ENCODE data around the gene IFNE.
"Not testable (repeated sequence)": the region's sequence is repeated elsewhere in the genome, so short reads cannot be mapped to it uniquely, and the experiment has no call there.

Gene IFNE

DNA sequence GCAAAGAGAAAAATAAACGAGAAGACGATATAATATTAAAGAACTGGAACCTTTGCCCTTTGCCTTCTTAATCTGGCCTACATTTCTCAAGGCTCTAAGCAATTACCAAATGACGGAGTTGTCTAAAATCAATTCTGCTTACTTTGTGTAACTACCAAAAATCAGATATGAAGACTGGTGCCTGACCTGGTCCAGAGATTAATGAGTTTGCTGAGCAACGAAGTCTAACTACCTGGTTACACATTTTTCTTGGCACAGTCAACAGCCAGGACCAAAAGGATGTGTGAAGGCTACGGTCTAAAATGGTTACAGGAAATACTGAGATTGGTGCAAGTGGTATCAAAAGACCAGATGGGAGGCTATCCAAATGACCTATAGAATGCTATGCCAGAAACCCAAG lies 17.8 kb upstream of the IFNE start:
- DNase-seq (ENCODE audit: low read depth in 2 of 2) = no peak

DNA sequence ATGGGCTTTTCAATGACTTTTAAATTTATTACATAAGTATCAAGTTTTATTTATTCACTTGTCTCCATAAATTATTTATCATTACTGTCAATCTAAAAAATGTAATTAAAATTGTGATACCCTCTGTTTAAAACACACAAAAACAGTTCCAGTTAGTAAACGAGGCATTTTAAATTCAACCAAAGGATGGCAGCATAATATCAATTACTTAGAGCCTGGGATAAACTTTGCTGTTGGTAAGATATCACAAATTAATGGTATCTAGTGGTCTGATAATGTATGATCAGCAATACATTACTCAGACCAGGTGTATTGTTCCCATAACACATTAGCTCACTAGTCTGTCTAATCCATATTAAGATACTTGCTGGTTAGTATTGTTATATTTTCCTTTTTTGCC lies 9.6 kb upstream of the IFNE start:
- no peak for DNase-seq (ENCODE audit: low read depth in 2 of 2)

DNA sequence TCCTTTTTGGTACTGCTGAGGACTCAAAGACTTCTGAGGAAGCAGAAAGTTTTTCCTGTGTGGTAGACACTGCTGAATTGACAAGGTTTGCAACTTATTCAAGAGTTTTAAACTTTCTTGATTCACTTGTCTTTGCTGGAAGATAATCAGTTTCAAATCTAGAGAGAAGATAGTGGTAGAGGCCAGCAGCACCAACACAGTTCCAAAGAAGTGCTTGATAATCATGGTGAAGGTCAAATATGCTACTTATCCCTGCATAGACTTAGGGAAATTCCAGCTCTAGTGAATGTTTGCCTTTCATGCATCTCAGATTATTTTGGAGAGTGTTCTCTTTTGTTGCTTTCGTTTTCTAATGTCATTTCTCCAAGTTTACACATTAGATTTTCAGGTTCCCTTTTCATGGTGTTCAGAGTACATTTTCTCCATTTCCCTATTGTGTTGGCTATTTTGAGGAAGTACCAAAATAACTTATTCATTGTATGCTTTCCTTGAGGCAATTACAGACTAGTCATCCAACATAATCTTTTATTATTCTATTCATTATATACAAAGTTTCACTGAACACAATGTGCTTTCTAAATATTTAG lies 550 bp downstream of the IFNE start:
- no peak for DNase-seq (ENCODE audit: low read depth in 2 of 2)

DNA sequence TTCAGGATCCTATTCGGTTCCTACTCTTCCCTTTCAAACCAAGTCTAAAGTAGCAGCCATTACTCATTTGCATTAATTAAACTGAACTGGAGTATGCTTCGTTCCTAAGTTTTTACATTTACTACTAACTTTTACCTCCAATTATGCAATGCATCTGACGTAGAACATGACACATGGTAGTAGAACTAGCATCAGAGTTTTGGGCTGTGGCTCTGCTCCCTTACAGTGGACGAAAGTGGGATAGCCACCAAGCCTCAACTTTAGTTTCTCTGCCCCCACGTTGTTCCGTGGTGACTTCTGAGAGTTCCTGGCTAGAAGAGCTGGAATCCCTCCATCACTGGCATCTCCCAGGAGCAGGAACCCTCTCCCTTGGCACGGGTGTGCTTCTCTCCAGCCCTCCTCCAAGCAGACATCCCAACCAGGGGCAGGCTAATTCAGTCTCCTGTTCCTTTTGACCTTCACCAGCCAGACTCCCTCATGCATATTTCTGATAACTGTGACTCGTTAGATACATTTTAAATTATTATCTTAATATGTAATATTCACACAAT lies 2.9 kb downstream of the IFNE start:
- DNase-seq (ENCODE audit: low read depth in 2 of 2) = no peak

DNA sequence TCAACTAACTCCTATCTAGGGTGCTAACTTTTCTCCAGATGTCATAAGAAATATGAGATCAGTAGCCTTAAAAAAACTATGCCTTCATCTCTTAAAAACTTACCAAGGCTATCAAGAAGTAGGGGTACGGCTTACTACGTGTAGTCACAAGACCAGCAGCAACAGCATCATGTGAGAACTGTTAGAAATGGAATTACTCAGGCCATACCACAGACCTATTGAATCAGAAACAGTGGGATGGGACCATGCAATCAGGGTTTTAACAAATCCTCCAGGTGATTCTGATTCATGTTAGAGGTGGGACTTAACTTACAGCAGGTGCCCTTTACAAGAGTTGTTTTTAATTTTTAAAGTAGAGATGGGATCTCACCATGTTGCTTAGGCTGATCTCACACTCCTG lies 4.6 kb downstream of the IFNE start:
- no peak for DNase-seq (ENCODE audit: low read depth in 2 of 2)

DNA sequence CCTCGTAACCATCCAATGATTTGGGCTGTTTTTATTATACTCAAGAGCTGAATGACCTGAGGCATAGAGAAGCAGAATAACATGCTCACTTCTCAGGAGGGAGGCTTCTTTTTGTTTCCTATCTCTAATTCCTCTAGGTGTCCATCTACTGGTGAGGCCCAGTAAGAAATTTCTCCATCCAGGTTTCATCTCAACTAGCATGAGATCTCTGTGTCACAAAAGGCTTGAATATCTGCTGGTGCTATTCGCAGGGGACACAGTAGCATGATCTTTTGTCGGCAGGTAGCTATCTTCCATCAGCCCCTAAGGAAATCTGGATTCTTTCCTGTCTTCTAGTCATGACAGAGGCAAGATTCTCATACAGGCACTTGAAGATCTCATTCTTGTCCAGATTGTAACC lies 8.9 kb downstream of the IFNE start:
- DNase-seq (ENCODE audit: low read depth in 2 of 2) = no peak

GRCh38 chr9:21470126-21470525 lies 12.0 kb downstream of the IFNE start:
- no peak for DNase-seq (ENCODE audit: low read depth in 2 of 2)

GRCh38 chr9:21465859-21466518 lies 16.1 kb downstream of the IFNE start:
- DNase-seq (ENCODE audit: low read depth in 2 of 2) = peak; percentile 37 to 41

GRCh38 chr9:21465138-21465537 lies 17.0 kb downstream of the IFNE start:
- no peak for DNase-seq (ENCODE audit: low read depth in 2 of 2)

- no peak for DNase-seq (ENCODE audit: low read depth in 2 of 2)
Observed at GRCh38 chr9:21461377-21461776, 20.7 kb downstream of the IFNE start.

DNA sequence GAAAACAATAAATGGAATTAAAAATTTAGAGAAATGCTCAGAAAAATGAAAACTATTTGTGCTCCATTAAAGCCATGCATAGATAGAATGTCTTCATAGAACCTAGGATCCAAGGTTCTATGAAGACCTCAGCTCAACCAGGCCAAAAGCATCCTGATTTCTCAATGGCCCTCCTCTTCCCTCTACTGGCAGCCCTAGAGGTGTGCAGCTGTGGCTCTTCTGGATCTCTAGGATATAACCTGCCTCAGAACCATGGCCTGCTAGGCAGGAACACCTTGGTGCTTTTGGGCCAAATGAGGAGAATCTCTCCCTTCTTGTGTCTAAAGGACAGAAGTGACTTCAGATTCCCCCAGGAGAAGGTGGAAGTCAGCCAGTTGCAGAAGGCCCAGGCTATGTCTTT lies 26.8 kb downstream of the IFNE start:
- DNase-seq (ENCODE audit: low read depth in 2 of 2) = no peak

DNA sequence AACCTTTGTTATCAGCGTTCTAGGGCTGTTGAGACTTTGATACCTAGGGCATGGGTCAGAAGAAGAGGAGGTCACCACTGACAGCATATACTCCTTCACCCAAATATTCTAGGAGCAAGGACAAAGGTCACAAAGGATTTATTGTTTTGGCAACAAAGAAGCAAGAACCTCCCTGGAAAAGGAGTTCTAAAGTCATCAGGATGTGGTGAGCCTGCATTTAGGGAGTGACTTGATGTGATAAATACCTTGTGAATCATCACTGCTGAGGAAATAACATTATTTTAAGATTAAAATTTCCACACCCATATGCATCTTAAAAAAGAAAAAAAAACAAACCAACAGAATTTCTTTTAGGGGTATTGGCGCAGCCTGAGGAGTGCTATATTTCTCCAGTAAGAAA lies 28.0 kb downstream of the IFNE start:
- DNase-seq (ENCODE audit: low read depth in 2 of 2) = peak; percentile 7 to 9

- no peak for DNase-seq (ENCODE audit: low read depth in 2 of 2)
Observed at GRCh38 chr9:21452681-21453080, 29.4 kb downstream of the IFNE start.

DNA sequence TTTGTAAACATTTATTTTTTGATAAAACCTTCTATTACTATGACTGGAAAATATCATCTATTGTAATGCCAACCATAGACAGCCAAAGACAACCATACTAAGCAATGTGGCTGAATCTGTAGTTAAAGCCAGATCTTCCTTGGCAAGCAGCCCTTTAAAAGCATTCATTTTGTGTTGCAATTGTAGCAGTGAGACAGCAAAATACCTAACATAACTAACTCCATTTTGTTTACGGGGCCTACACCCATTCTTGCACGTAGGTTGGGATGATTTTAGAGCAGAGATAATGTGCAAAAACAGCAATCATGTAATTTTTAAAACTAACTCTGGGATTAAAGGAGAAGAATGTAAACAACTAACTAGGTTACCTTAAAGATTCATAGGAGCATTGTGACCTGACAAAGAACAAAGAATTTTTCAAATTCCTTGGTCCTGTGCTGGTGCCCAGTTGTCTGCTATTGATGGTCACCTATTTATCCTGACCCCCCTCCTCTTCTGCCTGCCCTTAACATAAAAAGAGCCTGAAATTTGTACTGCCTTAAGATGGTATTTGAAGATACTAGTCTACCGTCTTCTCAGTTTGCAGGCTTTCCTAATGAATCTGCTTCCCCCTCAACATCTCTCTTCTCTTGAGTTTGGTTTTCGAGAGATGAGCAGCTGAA lies 31.2 kb downstream of the IFNE start:
- peak; percentile 9 to 12 for DNase-seq (ENCODE audit: low read depth in 2 of 2)

DNA sequence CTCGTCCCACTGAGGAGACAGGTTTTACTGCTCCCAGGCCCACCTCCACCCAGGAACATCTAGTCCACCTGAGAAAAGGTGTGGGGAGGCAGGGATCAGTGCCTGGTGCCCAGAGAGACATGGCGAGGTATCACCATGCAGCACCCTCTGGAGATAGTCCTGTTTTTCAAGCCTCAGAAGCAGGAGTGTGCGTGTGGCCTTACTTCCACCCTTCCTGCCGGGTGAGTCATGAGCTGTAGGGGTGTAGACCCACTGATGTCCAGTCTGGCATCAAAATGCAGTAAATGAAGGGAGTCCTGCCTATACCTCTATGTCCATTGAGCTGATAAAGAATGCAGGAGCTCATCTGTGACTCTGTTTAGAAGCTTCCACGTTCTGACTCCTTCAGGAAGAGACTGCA lies 32.8 kb downstream of the IFNE start:
- not testable (repeated sequence) for DNase-seq (ENCODE audit: low read depth in 2 of 2)

DNA sequence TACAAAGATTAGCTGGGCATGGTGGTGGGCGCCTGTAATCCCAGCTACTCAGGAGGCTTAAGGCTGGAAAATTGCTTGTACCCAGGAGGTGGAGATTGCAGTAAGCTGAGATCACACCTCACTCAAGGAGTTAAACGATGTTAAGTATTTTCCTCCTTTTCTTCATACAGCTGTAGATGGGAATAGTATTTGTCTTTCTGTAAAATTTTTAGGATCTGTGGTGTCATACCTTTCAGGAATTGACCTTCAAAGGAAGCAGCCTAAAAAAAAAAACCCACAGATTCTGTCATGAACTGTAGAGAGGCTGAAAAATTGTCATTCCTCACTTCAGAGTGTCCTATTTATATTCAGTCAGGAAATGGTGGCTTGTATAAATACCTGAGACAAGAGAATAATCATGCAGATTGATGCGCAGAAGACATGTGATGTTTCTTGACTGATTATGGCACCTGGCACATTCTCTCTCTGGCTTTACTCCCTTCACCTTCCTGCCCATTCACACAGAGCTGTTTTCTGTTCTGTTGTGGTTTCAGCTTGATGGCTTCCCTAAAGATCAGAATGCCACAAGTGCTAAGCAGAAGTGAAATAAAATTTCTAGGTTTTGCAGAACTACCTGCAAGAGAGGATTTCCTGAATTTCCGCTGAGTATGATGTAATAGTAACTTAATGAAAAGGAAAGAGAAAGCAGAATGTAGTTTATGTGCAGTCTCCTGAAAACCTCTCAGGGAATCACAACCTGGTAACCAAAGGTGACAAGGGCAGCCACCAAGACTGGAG lies 38.1 kb downstream of the IFNE start:
- DNase-seq (ENCODE audit: low read depth in 2 of 2) = no peak

DNA sequence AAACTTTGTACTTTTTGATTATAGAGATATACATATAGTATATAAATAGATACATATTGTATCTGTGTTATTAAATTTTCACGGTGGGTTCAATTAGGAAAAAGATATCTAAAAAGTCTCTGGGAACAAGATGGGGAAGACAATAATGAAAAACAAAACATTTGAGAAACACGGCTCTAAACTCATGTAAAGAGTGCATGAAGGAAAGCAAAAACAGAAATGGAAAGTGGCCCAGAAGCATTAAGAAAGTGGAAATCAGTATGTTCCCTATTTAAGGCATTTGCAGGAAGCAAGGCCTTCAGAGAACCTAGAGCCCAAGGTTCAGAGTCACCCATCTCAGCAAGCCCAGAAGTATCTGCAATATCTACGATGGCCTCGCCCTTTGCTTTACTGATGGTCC lies 42.0 kb downstream of the IFNE start, which contains the start of gene IFNA1:
TSS of gene IFNA1 (plus strand) at position 301 of the 400 bp plus-strand sequence. CDS start at position 370, 69 bp downstream.
- no peak for DNase-seq (ENCODE audit: low read depth in 2 of 2)

- DNase-seq (ENCODE audit: low read depth in 2 of 2) = not testable (repeated sequence)
Observed at GRCh38 chr9:21435015-21435383, 47.1 kb downstream of the IFNE start.

DNA sequence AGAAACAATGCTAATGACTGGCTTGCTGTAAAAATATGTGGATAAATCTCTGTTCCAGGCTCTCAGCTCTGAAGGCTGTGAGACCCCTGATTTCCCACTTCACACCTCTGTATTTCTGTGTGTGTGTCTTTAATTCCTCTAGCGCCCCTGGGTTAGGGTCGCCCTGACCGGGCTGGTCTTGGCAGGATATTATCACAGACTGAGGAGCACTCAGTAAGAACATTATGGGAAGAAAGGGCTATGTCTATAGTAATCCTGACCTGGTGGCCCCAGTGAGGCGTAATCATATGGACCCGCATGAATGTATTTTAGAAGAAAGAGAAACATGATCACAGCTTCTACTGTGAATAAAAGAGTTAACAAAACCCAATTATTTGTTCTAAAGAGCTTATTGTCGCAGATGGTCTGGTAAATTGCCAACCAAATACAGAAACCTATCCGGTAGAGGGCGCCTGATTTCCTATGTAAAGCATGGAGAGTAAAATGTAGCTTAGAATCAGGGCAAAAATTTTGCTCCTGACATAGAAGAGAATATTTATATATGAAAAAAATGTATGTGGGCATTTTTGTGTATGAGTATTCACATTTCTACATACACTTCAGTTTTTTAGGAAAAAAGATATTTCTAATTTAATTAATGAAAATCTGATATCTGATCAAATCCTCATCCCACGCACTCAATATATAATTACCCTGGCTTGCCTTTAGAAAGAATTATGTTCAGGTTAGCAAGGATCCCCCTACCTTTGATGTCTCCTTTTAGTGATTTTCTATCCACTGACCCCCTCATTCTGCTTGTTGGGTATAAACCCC lies 47.7 kb downstream of the IFNE start:
- peak; percentile 42 to 52 for DNase-seq (ENCODE audit: low read depth in 2 of 2)

GRCh38 chr9:21432672-21433425 lies 49.3 kb downstream of the IFNE start:
- no peak for DNase-seq (ENCODE audit: low read depth in 2 of 2)

All from fibroblast of skin of left quadriceps (primary cell).